DMS153 treated with DMSO at 0.1 percent for 48 hours (cell line): ENCODE data around the gene DCLK1.

Source experiments
- DNase-seq: peaks from one replicate; lab custom pipeline; 2025; ENCODE audit not compliant: unreplicated experiment; lab: John Stamatoyannopoulos, UW

Gene DCLK1

GRCh38 chr13:35794734-35795389 lies 336.3 kb downstream of the DCLK1 start:
- DNase-seq = no peak

GRCh38 chr13:35793823-35794222 lies 337.4 kb downstream of the DCLK1 start:
- no peak for DNase-seq

DNA sequence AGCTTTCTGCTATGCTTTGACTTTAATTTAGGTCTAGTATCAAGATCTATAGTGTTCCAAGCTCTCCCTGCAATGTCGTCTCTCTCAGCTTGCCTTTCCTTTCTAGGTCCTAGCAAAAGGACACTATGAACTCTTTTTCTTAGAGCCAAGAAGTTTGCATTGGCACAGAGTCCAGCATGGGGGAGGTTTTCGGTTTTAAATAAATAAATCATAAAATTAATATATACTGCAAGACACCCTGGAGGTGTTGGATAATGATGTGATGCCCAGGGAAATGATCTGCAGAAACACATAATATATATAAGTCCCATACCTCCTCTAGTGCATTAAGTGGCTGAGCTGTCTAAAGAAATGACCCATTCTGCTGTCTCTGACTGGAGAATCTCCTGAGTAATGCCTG lies 338.3 kb downstream of the DCLK1 start:
- no peak for DNase-seq

GRCh38 chr13:35792021-35792420 lies 339.2 kb downstream of the DCLK1 start:
- DNase-seq = no peak

DNA sequence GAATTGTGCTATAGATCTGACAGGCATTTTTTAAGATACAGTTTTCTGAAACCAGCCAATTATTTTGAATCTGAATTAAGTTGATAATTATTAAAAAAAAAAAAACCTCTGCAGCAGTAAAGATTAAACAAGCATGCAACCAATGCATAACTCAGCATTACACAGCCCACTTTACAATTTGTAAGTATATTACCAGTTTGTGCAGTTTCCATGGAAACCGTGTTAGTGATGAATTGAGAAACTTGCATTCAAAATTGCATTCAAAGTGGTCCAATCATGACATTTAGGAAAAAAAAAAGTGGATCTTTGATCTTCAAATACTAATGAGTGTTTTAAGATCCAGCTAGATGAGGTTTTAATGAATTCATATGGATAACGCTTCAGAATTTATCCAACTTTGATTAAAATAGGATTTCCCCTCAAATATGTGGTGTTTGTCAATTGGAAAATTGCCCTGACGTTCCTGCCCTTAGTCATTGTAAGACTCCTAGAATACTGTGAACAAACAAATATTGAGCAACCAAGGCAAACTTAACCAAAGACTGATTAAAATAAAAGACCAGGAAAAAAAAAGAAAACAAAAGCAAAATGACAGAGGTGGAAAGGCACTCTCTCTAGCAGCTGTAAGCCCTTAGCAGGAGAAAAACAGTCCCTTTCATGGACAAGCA lies 339.9 kb downstream of the DCLK1 start:
- no peak for DNase-seq

GRCh38 chr13:35789335-35790165 lies 341.6 kb downstream of the DCLK1 start:
- DNase-seq = peak; percentile 48

DNA sequence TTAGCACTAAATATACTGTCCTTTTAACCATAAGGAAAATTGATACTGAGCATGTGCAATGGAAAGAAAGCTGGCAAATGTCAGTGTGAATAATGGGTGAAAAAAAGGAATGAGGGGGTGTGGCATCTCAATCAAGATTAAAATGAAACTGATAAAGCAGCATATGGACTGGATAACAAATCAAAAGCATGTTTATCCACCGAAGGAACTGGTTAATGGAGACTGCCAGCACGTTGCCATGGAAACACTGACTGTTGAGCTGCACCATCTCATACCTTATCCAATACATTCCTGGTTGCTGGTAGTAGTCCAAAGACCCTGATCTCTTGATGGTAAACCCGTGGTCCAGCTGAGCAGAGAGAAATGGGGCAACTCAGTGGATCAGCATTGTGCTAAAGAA lies 343.2 kb downstream of the DCLK1 start:
- DNase-seq = no peak

DNA sequence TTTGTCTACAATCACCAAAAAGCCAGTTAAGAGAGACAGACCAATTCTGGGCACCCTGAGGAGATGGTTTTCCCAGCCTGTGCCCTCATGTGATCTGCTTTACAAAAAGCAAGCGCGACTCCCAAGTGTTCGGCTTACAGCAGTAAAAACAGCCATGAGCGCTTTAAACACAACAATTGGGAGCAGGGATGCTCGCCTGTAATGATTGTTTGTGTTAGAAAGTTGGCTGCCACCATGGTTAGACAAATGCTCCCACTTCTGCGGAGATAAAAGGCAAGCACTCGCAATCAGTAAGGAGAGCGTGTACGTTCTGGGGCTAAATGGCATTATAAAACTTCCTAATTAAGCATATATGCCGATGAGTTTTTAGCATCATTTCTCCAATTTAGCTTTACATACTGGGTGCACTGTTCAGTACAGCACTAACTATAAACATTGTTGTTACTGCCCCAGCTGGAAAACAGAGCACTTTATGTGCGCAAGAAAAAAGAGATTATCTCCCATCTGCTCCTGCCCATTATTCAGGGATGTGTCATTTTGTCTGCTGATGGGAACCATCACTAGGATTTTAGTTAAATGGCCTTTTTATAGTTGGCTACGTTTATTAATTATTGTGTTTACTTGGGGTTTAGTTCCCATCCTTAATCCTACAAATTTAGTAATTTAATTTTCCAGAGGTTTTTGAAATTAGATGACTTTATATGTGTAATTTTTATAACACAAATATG lies 345.4 kb downstream of the DCLK1 start:
- DNase-seq = no peak

GRCh38 chr13:35784286-35784951 lies 346.8 kb downstream of the DCLK1 start:
- DNase-seq = no peak

DNA sequence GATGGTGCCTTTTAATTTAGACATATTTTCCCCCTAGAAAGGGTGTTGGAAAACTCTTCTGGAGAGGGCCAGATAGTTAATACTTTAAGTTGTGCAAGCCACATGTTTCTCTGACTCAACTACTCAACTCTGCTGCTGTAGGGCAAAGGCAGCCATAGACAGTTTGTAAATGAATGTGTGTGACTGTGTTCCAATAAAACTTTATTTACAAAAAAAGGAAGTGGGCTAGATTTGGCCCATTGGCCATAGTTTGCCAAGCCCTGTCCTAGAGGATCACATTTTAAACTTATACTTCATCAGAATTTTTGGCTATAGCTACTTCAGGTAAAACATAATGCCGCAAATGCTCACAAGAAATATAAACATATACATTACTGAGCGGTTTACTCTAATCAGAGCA lies 348.4 kb downstream of the DCLK1 start:
- no peak for DNase-seq

DNA sequence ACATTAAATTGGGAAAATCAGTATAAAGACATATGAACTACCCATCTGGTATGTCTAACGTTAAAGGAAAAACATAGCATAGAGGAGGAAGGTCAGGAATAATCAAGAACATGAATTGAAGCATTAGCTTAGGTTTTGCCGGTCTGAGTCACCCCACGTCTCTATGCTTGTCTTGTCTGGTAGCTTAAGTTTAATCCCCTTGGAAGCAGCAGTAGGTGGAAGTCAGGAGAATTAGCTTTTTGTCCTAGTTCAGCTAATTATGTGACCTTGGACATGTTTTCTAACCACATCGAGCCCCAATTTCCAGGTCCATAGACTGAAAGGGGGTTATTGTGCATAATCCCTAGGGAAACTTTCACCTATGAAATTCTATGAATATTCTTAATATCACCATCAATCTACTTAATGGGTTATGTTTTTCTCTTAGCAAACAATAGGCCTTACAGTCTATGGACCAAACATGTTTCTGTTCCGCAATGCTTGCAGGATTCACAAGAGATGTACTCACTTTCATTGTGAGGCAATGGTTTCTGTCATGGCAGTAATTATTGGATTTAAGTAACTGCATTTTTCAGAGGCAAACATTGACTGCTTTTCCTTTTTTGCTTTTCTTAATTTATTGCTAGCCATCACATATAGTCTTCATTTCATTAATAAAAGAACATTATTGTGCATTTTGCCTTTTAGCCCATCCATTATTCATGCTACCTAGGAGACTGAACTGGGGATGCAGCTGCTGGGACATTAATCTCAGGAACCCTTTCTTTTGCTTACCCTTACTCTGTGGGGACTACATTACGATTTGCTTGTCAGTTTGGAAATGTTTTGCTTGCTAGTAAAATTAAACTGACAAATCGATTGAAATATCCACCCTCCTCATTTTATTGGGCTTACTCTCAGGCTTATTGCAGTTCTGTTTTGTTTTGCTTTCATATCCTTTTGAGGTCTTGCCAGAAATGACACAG lies 349.9 kb downstream of the DCLK1 start:
- no peak for DNase-seq

GRCh38 chr13:35780613-35781012 lies 350.6 kb downstream of the DCLK1 start:
- DNase-seq = no peak

DNA sequence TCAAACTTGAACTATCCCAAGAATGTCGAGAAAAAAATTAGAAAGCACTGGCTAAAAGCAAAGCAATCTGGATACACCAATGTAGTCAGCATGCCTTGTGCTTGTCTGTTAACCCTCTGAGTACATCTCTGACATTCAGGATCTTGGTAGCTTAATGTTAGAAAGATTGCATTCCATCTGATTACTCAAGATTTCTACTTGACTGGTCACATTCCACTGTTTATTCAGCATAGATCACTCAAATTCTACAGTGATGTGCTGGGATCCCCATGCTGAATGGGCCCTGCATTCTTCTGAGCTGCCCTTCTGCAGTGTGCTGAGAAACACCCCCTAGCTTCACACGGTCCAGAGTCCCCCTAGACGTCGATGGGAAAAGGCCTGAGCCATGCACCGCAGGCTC lies 359.3 kb downstream of the DCLK1 start:
- DNase-seq = no peak

DNA sequence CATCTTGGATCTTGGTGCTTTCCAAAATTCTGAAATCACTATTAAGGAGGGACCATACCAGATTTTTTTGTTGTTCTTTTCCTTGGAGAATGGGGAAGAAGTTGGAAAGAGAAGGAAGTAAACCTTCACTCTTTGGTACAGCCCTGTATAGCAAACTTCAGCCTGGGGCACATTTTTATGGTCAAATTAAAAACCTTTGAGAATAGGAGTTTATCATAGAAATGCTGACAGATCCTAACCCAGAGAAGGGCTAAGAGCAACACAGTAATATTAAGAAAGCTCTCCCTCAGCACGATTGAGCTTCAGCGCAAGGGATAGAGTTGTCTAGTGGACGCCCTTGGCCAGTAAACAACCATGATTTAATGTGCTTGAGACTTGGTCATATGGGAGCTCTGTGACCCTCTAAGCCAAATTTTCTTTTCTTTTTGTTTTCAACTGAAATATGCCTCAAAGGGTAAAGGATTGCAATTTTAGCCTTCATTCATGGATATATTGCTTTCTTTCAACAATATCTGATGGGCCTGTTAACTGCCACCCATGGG lies 360.4 kb downstream of the DCLK1 start:
- DNase-seq = no peak

DNA sequence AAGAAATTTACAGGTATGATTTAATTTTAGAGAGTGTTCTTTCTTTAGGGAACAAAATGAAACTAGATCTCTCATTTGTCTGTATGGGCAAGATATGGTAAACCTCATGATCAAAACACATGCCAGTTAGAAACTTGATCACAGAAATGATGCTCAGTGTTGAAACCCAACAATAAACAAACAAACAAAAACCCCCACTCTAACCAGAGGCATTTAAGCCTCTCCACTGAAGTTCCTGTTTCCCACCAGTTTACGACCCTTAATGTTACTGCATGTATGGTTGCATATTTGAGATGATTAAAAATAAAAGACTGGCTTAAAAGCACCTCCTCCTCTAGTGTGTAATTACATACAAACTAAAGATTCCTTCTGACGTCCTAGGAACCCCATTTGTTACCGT lies 361.4 kb downstream of the DCLK1 start:
- no peak for DNase-seq

DNA sequence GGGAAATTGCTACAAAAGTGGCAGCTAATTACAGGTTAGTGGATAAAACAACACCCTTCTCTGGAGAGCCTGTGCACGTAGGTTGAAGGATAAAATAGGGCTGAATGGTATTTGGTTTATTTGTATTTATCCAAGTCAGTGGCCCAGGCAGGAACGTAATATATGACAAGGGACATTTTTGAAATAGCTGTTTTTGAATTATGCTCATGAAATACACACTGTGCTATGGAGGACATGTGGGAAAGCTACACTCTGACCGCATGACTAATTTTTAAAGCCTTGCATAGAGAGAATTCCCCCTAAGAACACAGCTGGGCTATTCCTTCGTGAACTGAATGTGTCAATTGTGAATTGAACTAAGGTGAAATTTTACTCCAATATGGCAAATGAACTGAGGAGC lies 362.6 kb downstream of the DCLK1 start:
- no peak for DNase-seq

DNA sequence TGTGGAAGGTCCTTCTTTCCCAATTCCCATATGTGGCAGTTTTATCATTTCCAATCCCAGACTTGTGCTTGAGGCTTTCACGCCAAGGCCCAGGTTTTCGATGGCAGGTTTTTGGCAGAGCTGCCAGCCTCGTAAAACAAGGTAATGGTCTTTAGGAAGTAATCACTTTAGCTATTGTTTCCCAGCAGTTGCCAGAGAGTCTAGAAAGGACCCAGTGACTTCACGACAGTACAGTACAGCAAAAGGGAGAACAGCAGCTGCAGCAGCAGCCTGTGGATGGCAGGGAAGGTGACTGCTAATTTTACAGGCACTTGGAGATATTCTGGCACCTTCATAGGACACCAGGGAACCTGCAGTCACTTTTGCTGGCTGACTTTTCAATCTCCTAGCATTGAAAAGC lies 363.1 kb downstream of the DCLK1 start:
- peak; percentile 69 for DNase-seq

- DNase-seq = no peak
These were observed 363.8 kb downstream of the DCLK1 start for GRCh38 chr13:35767256-35767976.

DNA sequence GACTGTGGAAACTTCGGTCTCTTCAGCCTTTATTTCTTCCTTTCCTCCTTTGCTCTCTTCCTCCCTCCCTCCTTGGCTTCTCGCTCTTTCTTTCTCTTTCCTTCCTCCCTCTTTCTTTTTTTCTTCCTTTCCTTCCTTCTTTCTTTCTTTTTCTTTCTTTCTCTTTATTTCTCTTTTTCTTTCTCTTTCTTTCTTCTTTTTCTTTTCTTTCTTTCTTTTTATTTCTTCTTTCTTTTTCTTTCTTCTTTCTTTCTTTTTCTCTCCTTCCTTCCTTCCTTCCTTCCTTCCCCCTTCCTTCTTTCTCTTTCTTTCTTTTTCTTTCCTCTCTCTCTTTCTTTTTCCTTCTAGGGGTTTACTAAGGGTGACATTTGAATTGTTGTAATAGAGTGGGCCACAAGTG lies 364.5 kb downstream of the DCLK1 start:
- no peak for DNase-seq
